Caco-2 (cell line): ENCODE measurements around the gene SETDB1. TPM values are rescaled to one million over a fixed set of nuclear protein-coding genes. Genes with fewer than 3 reads are reported as not detected.

Experiments used
- BruUV-seq: library from RNA; stranded (reverse); fragments of 400-500 nt; replicated peaks from 2 replicates; lab custom pipeline; 2021; lab: Mats Ljungman, UMichigan
- CTCF ChIA-PET: fragments of 300-600 bp; sonication (Branson Sonifier 250); formaldehyde crosslinking; loops from one replicate; lab custom pipeline; 2022; ENCODE audit warnings: antibody characterized with exemption; lab: Charles Lee
- POLR2A ChIA-PET: fragments of 300-600 bp; sonication (Branson Sonifier 250); formaldehyde crosslinking; loops from one replicate; lab custom pipeline; 2022; ENCODE audit warnings: antibody characterized with exemption; lab: Charles Lee
- DNase-seq, 2 experiments: peaks; one replicate each; pipeline versions ENCODE4 v3.0.0 to v3.0.0-alpha.2; 2020 to 2022
- H3K27me3 ChIP-seq: replicated peaks from 2 replicates; pipeline ENCODE4 v1.6.0; 2011; ENCODE audit warnings: low read length; ENCODE audit not compliant: control insufficient read depth, insufficient read depth
- H3K36me3 ChIP-seq: 2 replicates; pipeline ENCODE4 v1.5.1; 2011; ENCODE audit warnings: low read length; ENCODE audit not compliant: control insufficient read depth, insufficient read depth
- H3K4me1 ChIP-seq: fragments of 250-450 bp; sonication (Bioruptor Pico); 2 replicates; pipeline ENCODE4 v1.5.1; 2020; ENCODE audit warnings: mild to moderate bottlenecking
- H3K4me3 ChIP-seq: 2 replicates; pipeline ENCODE4 v1.5.1; 2011; ENCODE audit warnings: low read depth, mild to moderate bottlenecking, control low read depth, low read length
- H3K9me3 ChIP-seq: fragments of 250-450 bp; sonication (Bioruptor Pico); 2 replicates; pipeline ENCODE4 v1.5.1; 2020; ENCODE audit warnings: mild to moderate bottlenecking, moderate library complexity
- H3K27ac Mint-ChIP-seq: one replicate; pipeline ENCODE4 v1.8.0; 2022; ENCODE audit warnings: mixed read lengths; ENCODE audit not compliant: unreplicated experiment
- H3K27me3 Mint-ChIP-seq: one replicate; pipeline ENCODE4 v1.8.0; 2022; ENCODE audit warnings: mixed read lengths; ENCODE audit not compliant: insufficient read depth, unreplicated experiment
- H3K36me3 Mint-ChIP-seq: one replicate; pipeline ENCODE4 v1.8.0; 2022; ENCODE audit warnings: mild to moderate bottlenecking, mixed read lengths; ENCODE audit not compliant: insufficient read depth, unreplicated experiment
- H3K4me1 Mint-ChIP-seq: one replicate; pipeline ENCODE4 v1.8.0; 2022; ENCODE audit warnings: low read depth, mixed read lengths; ENCODE audit not compliant: unreplicated experiment
- H3K4me3 Mint-ChIP-seq: one replicate; pipeline ENCODE4 v1.8.0; 2022; ENCODE audit warnings: mild to moderate bottlenecking, moderate library complexity, mixed read lengths; ENCODE audit not compliant: unreplicated experiment
- H3K9me3 Mint-ChIP-seq: one replicate; pipeline ENCODE4 v1.8.0; 2022; ENCODE audit warnings: mixed read lengths; ENCODE audit not compliant: unreplicated experiment
- CTCF ChIP-seq, 2 experiments: fragments of 200-600 bp in 1 of 2; IDR thresholded peaks; 1 replicate in 1 of 2; 2 replicates in 1 of 2; pipeline versions ENCODE4 v1.5.1 to v1.8.0; 2011 to 2022; ENCODE audit warnings: antibody characterized with exemption in 1 of 2, control low read depth in 1 of 2, inconsistent platforms in 1 of 2, low read depth in 1 of 2, low read length in 1 of 2, mild to moderate bottlenecking in 1 of 2, moderate library complexity in 1 of 2; ENCODE audit not compliant: insufficient read depth in 1 of 2, severe bottlenecking in 1 of 2, unreplicated experiment in 1 of 2
- intact Hi-C: fragments of 100-400 bp; cut with micrococcal nuclease; formaldehyde crosslinking; loops from one replicate; pipeline ENCODE4 v1.10.0; 2022; ENCODE audit not compliant: unreplicated experiment
- total RNA-seq: library from RNA; stranded (reverse); gene quantifications from 2 replicates; pipeline ENCODE4 v1.2.3, GENCODE V29; 2022

The SETDB1 gene
- total RNA-seq, 1 experiment from 2014 or later = 45.0 TPM

GRCh38 chr1:150961756-150962155 lies 35.6 kb downstream of the SETDB1 start:
- CTCF ChIA-PET = no interaction called here

GRCh38 chr1:150963321-150964163 lies 37.4 kb downstream of the SETDB1 start:
- Mint-ChIP-seq H3K4me3 (no peak overlapping the region), H3K4me1 (peaks cover 46% of the 10 kb centered on the region), H3K27me3 (no peaks in the 10 kb centered on the region), H3K36me3 (peaks cover 98% of the 10 kb centered on the region), H3K27ac (peak overlapping the region; percentile 69), H3K9me3 (no peaks in the 10 kb centered on the region)
- H3K27me3 ChIP-seq = no peaks in the 10 kb centered on the region
- peaks cover 18% of the 10 kb centered on the region for H3K36me3 ChIP-seq
- no peak for TF ChIP-seq CTCF (IDR thresholded peaks at IDR 0.05; ENCODE audit: insufficient read depth in 1 of 2, low read depth in 1 of 2, low read length in 1 of 2, severe bottlenecking in 1 of 2, unreplicated experiment in 1 of 2)
- no peak overlapping the region for H3K4me3 ChIP-seq
- intact Hi-C loops = no loop called here
- DNase-seq = no peak
- CTCF ChIA-PET = interaction anchor here (1.0 kb wide), 1 partner anchor 18 kb away, joined by 3 read pairs; no protein-coding TSS in a partner anchor
- H3K4me1 ChIP-seq = peaks cover 15% of the 10 kb centered on the region
- no TSS peak for BruUV-seq
- H3K9me3 ChIP-seq = no peaks in the 10 kb centered on the region
- POLR2A ChIA-PET = interaction anchor here (0.7 to 2.0 kb wide), 3 partner anchors 8 to 41 kb away, joined by 3 to 8 read pairs (median 3); no protein-coding TSS in a partner anchor

More at GRCh38 chr1:150961756-150962155, 35.6 kb downstream of the SETDB1 start:
- H3K36me3 Mint-ChIP-seq = peaks cover 98% of the 10 kb centered on the region
- Histone ChIP-seq H3K4me3 (no peak overlapping the region), H3K27me3 (no peaks in the 10 kb centered on the region), H3K9me3 (no peaks in the 10 kb centered on the region), H3K4me1 (peaks cover 15% of the 10 kb centered on the region), H3K36me3 (peaks cover 5% of the 10 kb centered on the region)
- DNase-seq = peak; percentile 61 to 73
- H3K4me1 Mint-ChIP-seq = peaks cover 40% of the 10 kb centered on the region
- H3K27ac Mint-ChIP-seq = peak overlapping the region; percentile 69
- H3K27me3 Mint-ChIP-seq = no peaks in the 10 kb centered on the region
- no TSS peak for BruUV-seq
- intact Hi-C loops = loop anchor here (1.0 kb wide), 1 partner anchor 10 kb away; no protein-coding TSS in a partner anchor
- no peak for TF ChIP-seq CTCF (IDR thresholded peaks at IDR 0.05; ENCODE audit: insufficient read depth in 1 of 2, low read depth in 1 of 2, low read length in 1 of 2, severe bottlenecking in 1 of 2, unreplicated experiment in 1 of 2)
- POLR2A ChIA-PET = interaction anchor here (0.6 to 2.0 kb wide), 2 partner anchors 9 to 49 kb away, joined by 3 to 8 read pairs; no protein-coding TSS in a partner anchor
- H3K9me3 Mint-ChIP-seq = no peaks in the 10 kb centered on the region
- no peak overlapping the region for H3K4me3 Mint-ChIP-seq

GRCh38 chr1:150964164-150964489 lies 38.0 kb downstream of the SETDB1 start:
- Histone ChIP-seq H3K9me3 (no peaks in the 10 kb centered on the region), H3K27me3 (no peaks in the 10 kb centered on the region), H3K4me3 (no peak overlapping the region), H3K36me3 (peaks cover 18% of the 10 kb centered on the region), H3K4me1 (peaks cover 18% of the 10 kb centered on the region)
- ChIA-PET POLR2A (interaction anchor here (1.5 kb wide), 1 partner anchor 10 kb away, joined by 3 read pairs; no protein-coding TSS in a partner anchor), CTCF (interaction anchor here (1.0 kb wide), 1 partner anchor 17 kb away, joined by 3 read pairs; no protein-coding TSS in a partner anchor)
- intact Hi-C loops = no loop called here
- no peak for TF ChIP-seq CTCF (IDR thresholded peaks at IDR 0.05; ENCODE audit: insufficient read depth in 1 of 2, low read depth in 1 of 2, low read length in 1 of 2, severe bottlenecking in 1 of 2, unreplicated experiment in 1 of 2)
- no peak for DNase-seq
- BruUV-seq = TSS peak; percentile 20
- Mint-ChIP-seq H3K9me3 (no peaks in the 10 kb centered on the region), H3K4me1 (peaks cover 47% of the 10 kb centered on the region), H3K27me3 (no peaks in the 10 kb centered on the region), H3K4me3 (no peak overlapping the region), H3K27ac (no peak overlapping the region), H3K36me3 (peaks cover 98% of the 10 kb centered on the region)
